Lower leg skin (tissue), 4 donors: ENCODE measurements around the gene FAM118A. TPM values are rescaled to one million over a fixed set of nuclear protein-coding genes. Genes with fewer than 3 reads are reported as not detected.
"Not testable (repeated sequence)": the region's sequence is repeated elsewhere in the genome, so short reads cannot be mapped to it uniquely, and the experiment has no call there.

Experiments
- DNase-seq, 2 donors: peaks; one replicate each; pipeline ENCODE4 v3.0.0-alpha.2; 2019; ENCODE audit warnings: low spot score in 2 of 2
- H3K4me3 ChIP-seq: fragments of 200-600 bp; sonication (generic); 2 replicates; pipeline ENCODE4 v1.5.1; 2017; ENCODE audit warnings: mild to moderate bottlenecking, low read depth; ENCODE audit not compliant: poor library complexity, severe bottlenecking
- CTCF ChIP-seq, 3 donors: fragments of 450-650 bp; IDR thresholded peaks; one replicate each; pipeline ENCODE4 v1.5.1; 2016; ENCODE audit warnings: antibody characterized with exemption in 3 of 3, mild to moderate bottlenecking in 3 of 3, moderate library complexity in 2 of 3
- POLR2A ChIP-seq, 2 donors: fragments of 450-650 bp; IDR thresholded peaks; one replicate each; pipeline ENCODE4 v1.6.1; 2016 to 2017; ENCODE audit warnings: antibody characterized with exemption in 2 of 2, mild to moderate bottlenecking in 1 of 2, moderate library complexity in 1 of 2
- WGBS, 2 donors: methylation state at CpG; one replicate each; pipeline ENCODE4 v1.1.5; 2018; 5-methylcytosine and 5-hydroxymethylcytosine counted together
- intact Hi-C: fragments of 100-400 bp; cut with DNase I; formaldehyde crosslinking; loops from one replicate; pipeline ENCODE4 v1.15.0; 2023; ENCODE audit warnings: low total_unique reads
- total RNA-seq, 4 donors: library from RNA; depleted of rRNA; stranded (reverse); fragments of >200 nt; gene quantifications; one replicate each; pipeline ENCODE4 v1.1.0, GENCODE V29; 2016

FAM118A gene
- total RNA-seq, 4 donors from 2014 or later, result 11.9 to 40.7 (median 25.0) TPM

DNA sequence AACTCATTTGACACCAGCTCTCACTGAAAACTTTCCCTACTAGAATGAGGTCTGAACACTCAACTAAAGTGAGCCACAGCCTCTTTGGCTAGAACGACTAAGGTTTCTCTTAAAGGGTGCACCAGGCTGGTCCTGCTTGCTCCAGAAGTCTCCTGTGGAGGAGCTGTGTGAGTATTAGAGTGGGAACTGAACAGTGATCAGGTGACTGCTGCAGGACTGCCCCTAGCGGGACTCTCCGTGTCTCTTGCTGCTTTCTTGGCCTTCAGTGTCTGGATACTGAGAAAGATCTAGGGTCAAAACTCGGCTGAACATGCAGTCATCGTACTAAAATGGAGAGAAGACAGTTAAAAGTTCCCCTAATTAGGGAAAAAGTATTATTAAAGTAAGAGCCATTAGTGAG is 34.6 kb downstream of the FAM118A start:
- WGBS, 2 donors, result 63 to 75% methylated on average over 5 of the region's 5 CpGs
- intact Hi-C loops, result no loop called here
- DNase-seq, result no peak
- H3K4me3 ChIP-seq, result no peak overlapping the region
- no peak for TF ChIP-seq CTCF (IDR thresholded peaks at IDR 0.05)
- TF ChIP-seq POLR2A (IDR thresholded peaks at IDR 0.05), result no peak

DNA sequence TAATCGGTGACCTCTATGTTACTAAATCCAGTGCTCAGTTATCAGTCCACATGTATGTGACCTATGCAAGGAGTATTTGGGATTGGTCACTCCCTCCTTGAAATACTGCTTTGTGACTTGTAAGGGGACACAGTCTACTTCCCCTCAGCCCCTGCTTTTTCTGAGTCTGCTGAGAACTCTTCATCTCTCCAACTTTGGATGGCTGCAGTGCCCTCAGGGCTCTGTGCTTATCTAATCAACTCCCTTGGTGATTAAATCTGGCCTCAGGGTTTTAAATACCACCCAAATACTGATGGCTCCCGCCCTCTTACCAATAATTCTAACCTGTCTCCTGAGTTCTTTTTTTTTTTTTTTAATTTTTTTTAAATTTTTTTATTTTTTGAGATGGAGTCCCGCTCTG is 40.2 kb downstream of the FAM118A start:
- WGBS, 2 donors, result 94% methylated on average over 3 of the region's 3 CpGs
- no peak for TF ChIP-seq POLR2A (IDR thresholded peaks at IDR 0.05)
- TF ChIP-seq CTCF (IDR thresholded peaks at IDR 0.05), result no peak
- no peak for DNase-seq
- no peak overlapping the region for H3K4me3 ChIP-seq
- intact Hi-C loops, result no loop called here

GRCh38 chr22:45351956-45352355 is 42.2 kb downstream of the FAM118A start:
- H3K4me3 ChIP-seq, result no peak overlapping the region
- DNase-seq, result no peak
- 93 to 98% methylated on average over 1 of the region's 1 CpG for WGBS, 2 donors
- intact Hi-C loops, result no loop called here
- TF ChIP-seq CTCF (IDR thresholded peaks at IDR 0.05), result no peak
- TF ChIP-seq POLR2A (IDR thresholded peaks at IDR 0.05), result no peak

DNA sequence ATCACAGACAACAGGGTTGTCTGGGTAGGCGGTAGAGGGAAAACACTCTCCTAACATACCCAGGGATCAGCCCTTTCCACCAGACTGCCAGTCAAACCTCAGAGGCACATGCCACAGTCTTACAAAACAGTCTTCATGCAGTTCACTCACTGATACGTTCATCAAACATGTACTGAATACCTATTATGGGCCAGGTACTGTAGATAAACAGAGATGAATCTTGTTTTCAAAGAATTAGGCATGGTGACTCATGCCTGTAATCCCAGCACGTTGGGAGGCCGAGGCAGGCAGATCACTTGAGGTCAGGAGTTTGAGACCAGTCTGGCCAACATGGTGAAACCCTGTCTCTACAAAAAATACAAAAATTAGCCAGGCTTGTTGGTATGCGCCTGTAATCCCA is 43.0 kb downstream of the FAM118A start:
- intact Hi-C loops, DNase-seq, H3K4me3 ChIP-seq: not testable (repeated sequence)
- WGBS, 2 donors, result 64 to 72% methylated on average over 5 of the region's 5 CpGs

- 90 to 91% methylated on average over 5 of the region's 5 CpGs for WGBS, 2 donors
- no peak for TF ChIP-seq POLR2A (IDR thresholded peaks at IDR 0.05)
- TF ChIP-seq CTCF (IDR thresholded peaks at IDR 0.05), result no peak
- intact Hi-C loops, result no loop called here
- no peak overlapping the region for H3K4me3 ChIP-seq
- no peak for DNase-seq
Observed at GRCh38 chr22:45353786-45354185, 44.1 kb downstream of the FAM118A start.

DNA sequence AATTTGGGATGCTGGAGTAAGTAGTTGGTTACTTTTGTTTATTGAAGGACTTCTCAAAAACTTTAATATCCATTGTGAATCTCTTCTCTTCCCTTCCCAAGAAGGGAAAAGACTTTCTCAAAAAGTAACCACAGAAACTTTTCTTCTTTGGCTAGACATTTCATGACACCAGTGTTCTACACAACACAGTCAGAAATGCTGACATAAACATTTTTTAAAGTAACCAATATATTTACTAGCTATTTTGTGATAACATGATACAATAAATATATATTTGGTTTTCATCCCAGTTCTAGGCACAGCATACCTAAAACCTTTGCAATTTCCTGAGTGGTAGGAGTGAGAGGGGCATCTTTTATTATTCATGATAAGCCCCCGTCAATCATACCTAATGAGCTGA is 47.8 kb downstream of the FAM118A start:
- no peak overlapping the region for H3K4me3 ChIP-seq
- 93 to 96% methylated on average over 1 of the region's 1 CpG for WGBS, 2 donors
- intact Hi-C loops, result no loop called here
- TF ChIP-seq CTCF (IDR thresholded peaks at IDR 0.05) (no peak), POLR2A (IDR thresholded peaks at IDR 0.05) (no peak)
- no peak for DNase-seq
